Mesothelial cell of epicardium (in vitro differentiated cells): ENCODE results near the gene SCG3. TPM values are rescaled to one million over a fixed set of nuclear protein-coding genes. Genes with fewer than 3 reads are reported as not detected.

ENCODE experiments used
- DNase-seq, 2 experiments: peaks; one replicate each; pipeline ENCODE4 v3.0.0; 2021; ENCODE audit warnings: low spot score in 2 of 2; ENCODE audit not compliant: unreplicated experiment in 2 of 2
- H3K27ac Mint-ChIP-seq: 2 replicates; pipeline ENCODE4 v1.8.0; 2021; ENCODE audit warnings: mixed read lengths
- H3K27me3 Mint-ChIP-seq: 2 replicates; pipeline ENCODE4 v1.8.0; 2021; ENCODE audit warnings: low read depth, mixed read lengths
- H3K36me3 Mint-ChIP-seq: 2 replicates; pipeline ENCODE4 v1.8.0; 2021; ENCODE audit warnings: mixed read lengths
- H3K4me1 Mint-ChIP-seq: 2 replicates; pipeline ENCODE4 v1.8.0; 2021; ENCODE audit warnings: mixed read lengths
- H3K4me3 Mint-ChIP-seq: 2 replicates; pipeline ENCODE4 v1.8.0; 2021; ENCODE audit warnings: mild to moderate bottlenecking, moderate library complexity, mixed read lengths
- H3K9me3 Mint-ChIP-seq: 2 replicates; pipeline ENCODE4 v1.8.0; 2021; ENCODE audit warnings: mixed read lengths
- total RNA-seq: library from RNA; stranded (reverse); gene quantifications from 3 replicates; pipeline ENCODE4 v1.2.1, GENCODE V29; 2021
- TF ChIP-seq, protein P1 (sequence below): fragments of 200-600 bp; sonication (generic); IDR thresholded peaks from one replicate; pipeline ENCODE4 v1.5.0; 2021; ENCODE audit warnings: antibody characterized with exemption; ENCODE audit not compliant: unreplicated experiment

The SCG3 gene
- total RNA-seq, 1 donor from 2014 or later, result not detected

DNA sequence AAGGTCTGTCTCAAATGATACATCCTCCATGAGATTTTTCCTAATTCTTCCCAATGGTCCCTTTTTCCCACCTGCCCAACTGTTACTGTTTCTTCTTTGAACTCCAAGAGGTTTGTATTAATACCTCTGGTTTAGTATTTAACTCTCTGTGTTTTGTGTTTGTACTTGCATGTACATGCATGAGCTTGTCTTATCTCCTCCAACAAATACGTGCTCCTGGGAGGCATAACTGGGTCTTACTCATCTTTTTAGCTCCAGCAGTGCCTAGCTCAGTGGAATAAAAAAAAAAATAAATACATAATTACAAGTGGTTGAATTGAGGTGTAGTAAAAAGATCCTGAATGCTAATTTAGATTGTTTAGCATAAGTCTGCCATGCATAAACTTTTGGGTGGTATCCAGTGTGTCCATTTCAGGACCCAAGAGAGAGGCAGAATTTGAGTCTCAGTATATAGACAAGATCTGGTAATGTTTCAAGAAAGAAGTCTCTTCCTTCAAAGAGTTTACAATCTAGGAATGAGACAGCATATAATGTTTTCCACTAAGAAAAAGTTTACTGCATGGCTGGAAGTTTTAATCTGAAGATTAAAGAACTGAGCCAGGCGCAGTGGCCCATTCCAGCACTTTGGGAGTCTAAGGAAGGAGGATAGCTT is 57.9 kb downstream of the SCG3 start:
- Mint-ChIP-seq H3K27me3 (peaks cover 25% of the 10 kb centered on the region), H3K4me1 (peaks cover 11% of the 10 kb centered on the region), H3K36me3 (no peaks in the 10 kb centered on the region), H3K9me3 (no peaks in the 10 kb centered on the region), H3K4me3 (no peak overlapping the region), H3K27ac (no peak overlapping the region)
- TF ChIP-seq, protein P1, sequence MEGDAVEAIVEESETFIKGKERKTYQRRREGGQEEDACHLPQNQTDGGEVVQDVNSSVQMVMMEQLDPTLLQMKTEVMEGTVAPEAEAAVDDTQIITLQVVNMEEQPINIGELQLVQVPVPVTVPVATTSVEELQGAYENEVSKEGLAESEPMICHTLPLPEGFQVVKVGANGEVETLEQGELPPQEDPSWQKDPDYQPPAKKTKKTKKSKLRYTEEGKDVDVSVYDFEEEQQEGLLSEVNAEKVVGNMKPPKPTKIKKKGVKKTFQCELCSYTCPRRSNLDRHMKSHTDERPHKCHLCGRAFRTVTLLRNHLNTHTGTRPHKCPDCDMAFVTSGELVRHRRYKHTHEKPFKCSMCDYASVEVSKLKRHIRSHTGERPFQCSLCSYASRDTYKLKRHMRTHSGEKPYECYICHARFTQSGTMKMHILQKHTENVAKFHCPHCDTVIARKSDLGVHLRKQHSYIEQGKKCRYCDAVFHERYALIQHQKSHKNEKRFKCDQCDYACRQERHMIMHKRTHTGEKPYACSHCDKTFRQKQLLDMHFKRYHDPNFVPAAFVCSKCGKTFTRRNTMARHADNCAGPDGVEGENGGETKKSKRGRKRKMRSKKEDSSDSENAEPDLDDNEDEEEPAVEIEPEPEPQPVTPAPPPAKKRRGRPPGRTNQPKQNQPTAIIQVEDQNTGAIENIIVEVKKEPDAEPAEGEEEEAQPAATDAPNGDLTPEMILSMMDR, result no peak
- DNase-seq, result no peak

DNA sequence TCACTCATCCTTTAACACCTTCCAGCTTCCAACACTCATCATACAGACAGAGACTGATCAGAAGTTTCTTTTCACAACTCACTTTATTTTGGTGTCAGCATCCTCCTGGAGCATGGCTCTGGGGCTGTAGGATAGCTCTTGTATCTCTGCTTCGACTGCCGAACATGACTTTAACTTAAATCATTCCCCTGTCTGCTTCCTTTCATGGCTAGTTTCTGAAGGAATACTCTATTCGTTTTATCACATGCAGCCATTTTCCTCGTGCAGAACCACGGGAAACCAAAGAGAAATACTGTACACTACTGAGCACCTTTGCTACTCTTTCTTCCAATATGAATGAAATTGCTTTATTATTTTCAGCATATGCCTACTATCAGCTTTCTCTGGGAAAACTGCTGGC is 68.0 kb downstream of the SCG3 start:
- H3K27ac Mint-ChIP-seq, result no peak overlapping the region
- no peak overlapping the region for H3K4me3 Mint-ChIP-seq
- no peaks in the 10 kb centered on the region for H3K36me3 Mint-ChIP-seq
- no peak for DNase-seq
- H3K9me3 Mint-ChIP-seq, result no peaks in the 10 kb centered on the region
- peaks cover 69% of the 10 kb centered on the region for H3K27me3 Mint-ChIP-seq
- H3K4me1 Mint-ChIP-seq, result peaks cover 9% of the 10 kb centered on the region
- TF ChIP-seq, protein P1, result no peak

DNA sequence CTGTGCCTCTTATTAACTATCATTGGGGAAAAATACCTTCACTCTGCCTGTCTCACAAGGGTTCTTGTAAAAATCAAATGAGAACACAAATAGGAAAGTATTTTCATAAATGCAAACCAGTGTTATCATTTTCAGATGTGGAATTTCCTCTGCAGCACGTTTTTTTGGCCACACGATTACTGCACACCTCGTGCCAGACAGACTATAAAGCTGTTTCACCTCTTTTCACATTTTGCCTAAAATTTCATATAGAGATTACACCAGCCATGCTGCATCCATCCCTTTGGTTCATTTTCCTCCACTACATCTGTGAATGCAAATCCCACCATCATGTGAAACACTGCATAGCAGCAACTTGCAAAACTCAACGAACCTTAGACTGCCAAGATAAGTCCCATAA is 68.9 kb downstream of the SCG3 start:
- no peak overlapping the region for H3K27ac Mint-ChIP-seq
- H3K4me3 Mint-ChIP-seq, result peak overlapping the region; percentile 72
- DNase-seq, result no peak
- no peaks in the 10 kb centered on the region for H3K36me3 Mint-ChIP-seq
- no peaks in the 10 kb centered on the region for H3K9me3 Mint-ChIP-seq
- TF ChIP-seq, protein P1, result no peak
- peaks cover 9% of the 10 kb centered on the region for H3K4me1 Mint-ChIP-seq
- H3K27me3 Mint-ChIP-seq, result peaks cover 66% of the 10 kb centered on the region

DNA sequence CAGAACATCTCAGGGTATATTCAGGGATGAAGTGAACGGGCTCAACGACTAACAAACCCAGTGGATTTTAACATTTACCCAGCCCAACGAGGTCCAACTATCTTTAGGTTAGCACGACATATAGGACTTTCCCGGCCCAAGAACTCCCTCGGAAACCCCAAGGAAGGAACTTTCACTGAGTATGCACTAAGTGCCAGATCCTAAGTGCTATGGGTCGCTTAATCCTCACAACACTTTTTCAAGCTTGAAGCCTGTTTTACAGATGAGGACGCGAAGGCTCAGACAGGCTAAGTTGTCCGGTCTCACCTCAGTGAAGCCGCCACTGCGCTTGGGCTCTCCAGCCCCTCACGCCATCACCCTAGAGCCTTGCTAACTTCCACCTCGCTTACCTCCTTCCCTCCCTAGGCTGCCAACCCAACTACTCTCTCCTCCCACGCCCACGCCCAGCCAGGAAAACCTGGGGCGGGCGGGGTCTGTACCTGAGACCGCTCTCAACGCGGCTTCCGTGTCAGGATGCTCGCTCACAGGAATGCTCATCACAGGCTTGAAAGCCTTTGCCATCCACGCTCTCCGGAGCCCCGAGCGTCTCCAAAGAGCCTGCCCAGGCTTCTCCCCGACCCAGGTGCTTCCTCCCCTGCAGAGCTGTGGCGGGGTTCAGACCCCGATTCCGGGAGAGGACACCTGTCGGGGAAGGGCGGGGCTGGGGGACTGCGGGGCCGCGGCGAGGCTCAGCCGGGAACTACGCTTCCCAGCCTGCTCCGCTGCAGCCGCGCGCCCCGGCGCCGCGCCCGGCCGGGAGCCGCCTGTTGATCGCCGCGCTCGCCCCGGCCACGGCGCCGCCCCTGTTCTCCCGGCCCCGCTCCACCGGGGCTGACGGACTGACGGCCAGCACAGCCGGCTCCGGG is 69.7 kb downstream of the SCG3 start, which contains the start of gene TMOD2:
TSS of gene TMOD2 (plus strand) at position 806 of the 905 bp plus-strand sequence. CDS start 14,845 bp downstream, outside the sequence.
- peak within 1 kb of the TSS; percentile 71 for H3K27ac Mint-ChIP-seq
- peak; percentile 32 to 60 for DNase-seq
- peak within 1 kb of the TSS; percentile 86 for H3K4me3 Mint-ChIP-seq
- H3K4me1 Mint-ChIP-seq, result peaks cover 9% of the 10 kb centered on the region
- H3K9me3 Mint-ChIP-seq, result no peaks in the 10 kb centered on the region
- H3K27me3 Mint-ChIP-seq, result peaks cover 68% of the 10 kb centered on the region
- H3K36me3 Mint-ChIP-seq, result no peaks in the 10 kb centered on the region
- TF ChIP-seq, protein P1, result no peak

DNA sequence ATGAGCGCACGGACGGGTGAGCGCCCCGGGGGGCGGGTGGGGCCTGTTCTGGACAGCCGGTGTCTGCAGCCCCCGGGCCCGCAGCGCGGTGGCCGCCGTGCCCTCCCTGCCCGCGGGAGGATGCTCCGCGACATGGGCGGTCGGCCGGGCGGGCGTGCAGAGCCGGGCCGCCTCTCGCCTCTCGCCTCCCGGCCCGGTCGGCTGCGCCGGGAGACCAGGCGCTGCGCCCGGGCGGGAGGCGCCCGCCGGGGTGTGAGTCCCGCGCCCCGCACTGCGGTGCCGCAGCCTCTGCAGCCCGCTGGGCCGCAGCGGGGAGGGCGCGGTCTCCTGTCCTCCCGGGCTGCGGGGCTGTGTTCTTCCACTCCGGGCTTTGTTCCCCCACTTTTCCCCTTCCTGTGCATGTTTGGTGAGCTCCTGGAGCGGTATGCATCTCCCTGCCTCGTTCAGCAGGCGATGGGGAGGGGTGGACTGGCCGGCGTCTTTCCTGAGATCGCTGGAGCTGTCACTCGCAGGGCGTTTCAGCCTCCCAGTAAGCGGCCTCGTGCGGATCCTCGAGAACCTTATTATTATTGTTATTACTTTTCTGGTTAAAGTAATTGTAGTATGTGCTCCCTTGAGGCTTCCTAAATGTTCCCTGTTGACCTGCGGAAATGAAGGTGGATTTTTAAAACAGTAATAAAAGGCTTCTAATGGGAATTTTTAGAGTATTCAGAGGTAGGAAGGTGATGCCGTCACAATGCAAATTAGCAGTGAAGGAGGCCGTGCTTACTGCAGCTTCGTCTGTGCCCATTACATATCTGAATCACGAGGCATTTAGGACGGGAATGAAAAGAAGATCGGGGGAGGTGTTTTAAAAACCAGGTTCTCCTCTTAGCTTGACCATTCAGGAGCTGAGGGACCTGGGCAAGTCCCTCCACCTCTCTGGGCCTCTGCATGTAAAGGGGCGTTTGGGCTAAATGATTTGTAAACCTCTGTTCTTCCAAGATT is 70.7 kb downstream of the SCG3 start:
- Mint-ChIP-seq H3K9me3 (no peaks in the 10 kb centered on the region), H3K36me3 (no peaks in the 10 kb centered on the region), H3K27me3 (peaks cover 63% of the 10 kb centered on the region), H3K27ac (peak overlapping the region; percentile 71), H3K4me1 (peaks cover 9% of the 10 kb centered on the region), H3K4me3 (peak overlapping the region; percentile 86)
- DNase-seq, result peak in 1 of 2 experiments; percentile 55
- TF ChIP-seq, protein P1, result no peak
